IMR-90 (cell line): ENCODE data around the gene CREB5. TPM values are rescaled to one million over a fixed set of nuclear protein-coding genes. Genes with fewer than 3 reads are reported as not detected.

Experiments used
- ATAC-seq: fragments of 200-7000 bp; cut with Tn5 transposase; 2 replicates; pipeline ENCODE4 v1.9.1; 2020; ENCODE audit warnings: low read depth, mild to moderate bottlenecking, moderate library complexity
- BruUV-seq: library from RNA; stranded (reverse); fragments of 400-500 nt; replicated peaks from 2 replicates; lab custom pipeline; 2021; lab: Mats Ljungman, UMichigan
- CTCF ChIA-PET: fragments of 300-600 bp; formaldehyde crosslinking; extraction: SDS; loops from one replicate; lab custom pipeline; 2021; ENCODE audit warnings: antibody characterized with exemption; lab: Yijun Ruan, JAX
- POLR2A ChIA-PET: fragments of 300-600 bp; sonication (Branson Sonifier 250); formaldehyde crosslinking; loops from one replicate; lab custom pipeline; 2022; ENCODE audit warnings: antibody characterized with exemption; ENCODE audit not compliant: unreplicated experiment; lab: Charles Lee
- DNase-seq: peaks from one replicate; pipeline ENCODE4 v3.0.0; 2013
- H2AFZ ChIP-seq: replicated peaks from 2 replicates; pipeline ENCODE3; 2013; ENCODE audit warnings: low read length, mild to moderate bottlenecking; ENCODE audit not compliant: poor library complexity
- H2AK5ac ChIP-seq: 2 replicates; pipeline ENCODE4 v1.6.1; 2013; ENCODE audit warnings: low read depth, low read length, inconsistent platforms
- H2AK9ac ChIP-seq: replicated peaks from 2 replicates; pipeline ENCODE3; 2013; ENCODE audit warnings: mild to moderate bottlenecking, low read depth, low read length, moderate library complexity; ENCODE audit not compliant: poor library complexity
- H2BK120ac ChIP-seq: 2 replicates; pipeline ENCODE4 v1.6.1; 2013; ENCODE audit warnings: low read depth, low read length, inconsistent platforms
- H2BK15ac ChIP-seq: 3 replicates; pipeline ENCODE4 v1.6.1; 2013; ENCODE audit warnings: low read depth, low read length, inconsistent platforms
- H2BK20ac ChIP-seq: 2 replicates; pipeline ENCODE4 v1.6.1; 2013; ENCODE audit warnings: low read depth, mild to moderate bottlenecking, inconsistent platforms, low read length, moderate library complexity
- H2BK5ac ChIP-seq: 2 replicates; pipeline ENCODE4 v1.6.1; 2013; ENCODE audit warnings: mild to moderate bottlenecking, low read depth, low read length, inconsistent platforms; ENCODE audit not compliant: poor library complexity, severe bottlenecking
- H3K14ac ChIP-seq: replicated peaks from 2 replicates; pipeline ENCODE4 v1.6.1; 2013; ENCODE audit warnings: low read depth, low read length, inconsistent platforms
- H3K18ac ChIP-seq: 2 replicates; pipeline ENCODE4 v1.6.1; 2013; ENCODE audit warnings: low read depth, low read length, control low read depth
- H3K23ac ChIP-seq: 2 replicates; pipeline ENCODE4 v1.6.1; 2013; ENCODE audit warnings: low read depth, low read length, inconsistent platforms
- H3K27ac ChIP-seq: 2 replicates; pipeline ENCODE4 v1.5.1; 2013; ENCODE audit warnings: mild to moderate bottlenecking, control low read depth, low read length; ENCODE audit not compliant: insufficient read depth
- H3K27me3 ChIP-seq: 2 replicates; pipeline ENCODE4 v1.6.1; 2013; ENCODE audit warnings: low read length; ENCODE audit not compliant: control insufficient read depth, insufficient read depth
- H3K36me3 ChIP-seq: 2 replicates; pipeline ENCODE4 v1.6.1; 2013; ENCODE audit warnings: low read length, mixed read lengths; ENCODE audit not compliant: control insufficient read depth, insufficient read depth
- H3K4ac ChIP-seq: 2 replicates; pipeline ENCODE4 v1.6.1; 2013; ENCODE audit warnings: low read depth, low read length, inconsistent platforms
- H3K4me1 ChIP-seq: 2 replicates; pipeline ENCODE4 v1.6.1; 2013; ENCODE audit warnings: low read length, mixed read lengths; ENCODE audit not compliant: control insufficient read depth, insufficient read depth
- H3K4me2 ChIP-seq: 2 replicates; pipeline ENCODE4 v1.6.1; 2013; ENCODE audit warnings: low read depth, mild to moderate bottlenecking, control low read depth, low read length, moderate library complexity
- H3K4me3 ChIP-seq: 2 replicates; pipeline ENCODE4 v1.5.1; 2013; ENCODE audit warnings: low read depth, mild to moderate bottlenecking, control low read depth, low read length, moderate library complexity; ENCODE audit not compliant: insufficient read depth
- H3K56ac ChIP-seq: 2 replicates; pipeline ENCODE4 v1.6.1; 2013; ENCODE audit warnings: low read length, inconsistent platforms; ENCODE audit not compliant: insufficient read depth; ENCODE audit errors: extremely low read depth
- H3K79me1 ChIP-seq, 2 experiments: 2 replicates each; pipeline ENCODE4 v1.6.1; 2013; ENCODE audit warnings: low read length in 2 of 2, inconsistent platforms in 1 of 2, low read depth in 1 of 2
- H3K9ac ChIP-seq: 2 replicates; pipeline ENCODE4 v1.6.1; 2013; ENCODE audit warnings: low read depth, low read length, control low read depth
- H3K9me1 ChIP-seq: 2 replicates; pipeline ENCODE4 v1.6.1; 2013; ENCODE audit warnings: low read length, inconsistent platforms; ENCODE audit not compliant: insufficient read depth
- H3K9me3 ChIP-seq: 2 replicates; pipeline ENCODE4 v1.6.1; 2013; ENCODE audit warnings: low read length; ENCODE audit not compliant: control insufficient read depth, insufficient read depth
- H4K20me1 ChIP-seq: 2 replicates; pipeline ENCODE4 v1.6.1; 2013; ENCODE audit warnings: low read length, inconsistent platforms; ENCODE audit not compliant: insufficient read depth
- H4K5ac ChIP-seq: 2 replicates; pipeline ENCODE4 v1.6.1; 2013; ENCODE audit warnings: mild to moderate bottlenecking, low read depth, low read length, control low read depth
- H4K8ac ChIP-seq, 2 experiments: 2 replicates each; pipeline ENCODE4 v1.6.1; 2013; ENCODE audit warnings: low read depth in 2 of 2, low read length in 2 of 2, control low read depth in 1 of 2, inconsistent platforms in 1 of 2
- H4K91ac ChIP-seq: 2 replicates; pipeline ENCODE4 v1.6.1; 2013; ENCODE audit warnings: low read depth, low read length, inconsistent platforms; ENCODE audit not compliant: insufficient read depth
- BHLHE40 ChIP-seq: fragments of 150-350 bp; IDR thresholded peaks from 2 replicates; pipeline ENCODE4 v1.6.1; 2016; ENCODE audit warnings: mild to moderate bottlenecking, low read depth, low read length
- MAZ ChIP-seq: IDR thresholded peaks from 2 replicates; pipeline ENCODE4 v1.6.1; 2012; ENCODE audit warnings: low read depth, mild to moderate bottlenecking, low read length, improper control_type of control experiment, moderate library complexity, borderline replicate concordance
- MXI1 ChIP-seq: IDR thresholded peaks from 2 replicates; pipeline ENCODE4 v1.6.1; 2012; ENCODE audit warnings: low read depth, mild to moderate bottlenecking, low read length, moderate library complexity, borderline replicate concordance
- POLR2A ChIP-seq: IDR thresholded peaks from 2 replicates; pipeline ENCODE4 v1.6.1; 2012; ENCODE audit warnings: mild to moderate bottlenecking, low read depth, low read length
- RFX5 ChIP-seq: IDR thresholded peaks from 2 replicates; pipeline ENCODE4 v1.8.0; 2012; ENCODE audit warnings: low read depth, mild to moderate bottlenecking, low read length, moderate library complexity
- SMC3 ChIP-seq: fragments of 150-350 bp; IDR thresholded peaks from 2 replicates; pipeline ENCODE4 v1.6.1; 2016; ENCODE audit warnings: low read depth, mild to moderate bottlenecking, antibody characterized with exemption, low read length, moderate library complexity
- USF2 ChIP-seq: fragments of 150-350 bp; IDR thresholded peaks from 2 replicates; pipeline ENCODE4 v1.6.1; 2017; ENCODE audit warnings: mild to moderate bottlenecking, antibody characterized with exemption, low read length, low read depth
- WGBS, 2 experiments: methylation state at CpG; one replicate each; pipeline versions ENCODE4 v1.1.5 to v1.1.7; 2013; ENCODE audit warnings: missing lambda C conversion rate in 2 of 2; ENCODE audit not compliant: insufficient read length in 1 of 2; ENCODE audit errors: extremely low coverage in 2 of 2; 5-methylcytosine and 5-hydroxymethylcytosine counted together
- dilution Hi-C: fragments of 300-500 bp; cut with HindIII; formaldehyde crosslinking; loops from one replicate; pipeline ENCODE4 v1.14.3; 2018; ENCODE audit warnings: low sequenced_read_pairs; ENCODE audit not compliant: unreplicated experiment
- in situ Hi-C: fragments of 300-500 bp; cut with MboI; formaldehyde crosslinking; loops from 3 replicates; pipeline ENCODE4 v1.14.3; 2019; ENCODE audit warnings: low sequenced_read_pairs, inconsistent platforms, mixed read lengths
- intact Hi-C: fragments of 100-400 bp; cut with micrococcal nuclease; formaldehyde crosslinking; loops from 2 replicates; pipeline ENCODE4 v1.10.0; 2022
- polyA plus RNA-seq, 3 experiments: library from polyadenylated mRNA; depleted of rRNA; stranded (reverse); fragments of >200 nt; gene quantifications; 2 replicates each; pipeline ENCODE4 v1.2.3, GENCODE V29; 2012; ENCODE audit warnings: low replicate concordance in 1 of 3
- total RNA-seq: library from RNA; depleted of rRNA; stranded (reverse); fragments of >200 nt; gene quantifications from 2 replicates; pipeline ENCODE4 v1.2.3, GENCODE V29; 2012

CREB5 gene
- total and polyA plus RNA-seq, 2 of the 4 experiments (the other 2 are of a cell fraction): 7.3 to 13.1 TPM

GRCh38 chr7:28473571-28474281 is 61.4 kb downstream of the CREB5 start:
- DNase-seq: no peak
- H3K9me3 ChIP-seq: no peaks in the 10 kb centered on the region
- H3K23ac ChIP-seq: no peak overlapping the region
- H3K79me1 ChIP-seq: no peaks in the 10 kb centered on the region
- ATAC-seq: peak; percentile 60
- no peak overlapping the region for H3K18ac ChIP-seq
- in situ Hi-C loops: no loop called here
- POLR2A ChIA-PET: no interaction called here
- no peak overlapping the region for H2BK5ac ChIP-seq
- no peak overlapping the region for H2AK5ac ChIP-seq
- no peak for TF ChIP-seq USF2
- no peak for TF ChIP-seq SMC3
- TF ChIP-seq BHLHE40: no peak
- TF ChIP-seq MAZ: no peak
- TF ChIP-seq RFX5: no peak
- no peak for TF ChIP-seq MXI1
- no peak for TF ChIP-seq POLR2A
- H2BK120ac ChIP-seq: no peak overlapping the region
- H2BK20ac ChIP-seq: no peak overlapping the region
- H3K4me1 ChIP-seq: peaks cover 2% of the 10 kb centered on the region; the same call in 1 of the 2 replicates
- no peak overlapping the region for H3K14ac ChIP-seq
- H3K4ac ChIP-seq: no peak overlapping the region
- H3K9ac ChIP-seq: no peak overlapping the region
- H3K56ac ChIP-seq: no peak overlapping the region
- no peaks in the 10 kb centered on the region for H4K20me1 ChIP-seq
- H2AK9ac ChIP-seq: no peak overlapping the region
- no TSS peak for BruUV-seq
- H4K5ac ChIP-seq: no peak overlapping the region
- dilution Hi-C loops: no loop called here
- WGBS, 2 experiments: no CpG with 5 or more reads among the region's 8 CpGs
- H4K91ac ChIP-seq: no peak overlapping the region
- intact Hi-C loops: no loop called here
- H3K36me3 ChIP-seq: no peaks in the 10 kb centered on the region
- no peaks in the 10 kb centered on the region for H3K27me3 ChIP-seq
- CTCF ChIA-PET: no interaction called here
- no peak overlapping the region for H2AFZ ChIP-seq
- H2BK15ac ChIP-seq: no peak overlapping the region
- no peak overlapping the region for H3K27ac ChIP-seq
- no peak overlapping the region for H4K8ac ChIP-seq
- H3K4me2 ChIP-seq: no peak overlapping the region
- no peaks in the 10 kb centered on the region for H3K9me1 ChIP-seq
- H3K4me3 ChIP-seq: no peak overlapping the region
